H1 (cell line): Measurements from ENCODE around the gene SND1. TPM values are rescaled to one million over a fixed set of nuclear protein-coding genes. Genes with fewer than 3 reads are reported as not detected.

Experiments used
- BACH1 ChIP-seq: IDR thresholded peaks from 2 replicates; pipeline ENCODE4 v1.6.1; 2012; ENCODE audit warnings: low read length, improper control_type of control experiment
- CHD2 ChIP-seq: IDR thresholded peaks from 2 replicates; pipeline ENCODE4 v1.6.1; 2012; ENCODE audit warnings: low read length, improper control_type of control experiment
- polyA plus RNA-seq, 7 experiments: library from polyadenylated mRNA; depleted of rRNA in 3 of 7; stranded (reverse) in 5 of 7; unstranded in 2 of 7; fragments of >200 nt in 5 of 7; fragments of 200-250 nt in 2 of 7; gene quantifications; 1 replicate in 5 of 7; 2 replicates in 1 of 7; 4 replicates in 1 of 7; pipeline versions ENCODE4 v1.2.1 to v1.2.3, GENCODE V29; 2011 to 2013; ENCODE audit warnings: missing spikeins in 2 of 7, mixed read lengths in 2 of 7
- total RNA-seq: library from RNA; stranded (reverse); fragmentation: NEBNext Ultra II Directional; extraction: Animal tissue kit (Norgen Biotek cat#: 25700); gene quantifications from 2 replicates; pipeline ENCODE4 v1.2.1, GENCODE V29; 2021

The SND1 gene
- total and polyA plus RNA-seq, 2 of the 8 experiments (the other 6 are each of a cell fraction or from before 2014, with no cell fraction given), result 122 to 290 TPM

GRCh38 chr7:127854383-127854782 is 202.4 kb downstream of the SND1 start (continued):
- TF ChIP-seq CHD2, result no peak
- no peak for TF ChIP-seq BACH1
